CD4-positive, alpha-beta T cell treated with Interleukin-12 subunit alpha and Interleukin-12 subunit beta, for 1 hour (primary cell): ENCODE data around the gene BANF2.
"Not testable (repeated sequence)": the region's sequence is repeated elsewhere in the genome, so short reads cannot be mapped to it uniquely, and the experiment has no call there.

Experiments used
- DNase-seq: peaks from one replicate; pipeline ENCODE4 v3.0.0-alpha.2; 2020

The BANF2 gene

DNA sequence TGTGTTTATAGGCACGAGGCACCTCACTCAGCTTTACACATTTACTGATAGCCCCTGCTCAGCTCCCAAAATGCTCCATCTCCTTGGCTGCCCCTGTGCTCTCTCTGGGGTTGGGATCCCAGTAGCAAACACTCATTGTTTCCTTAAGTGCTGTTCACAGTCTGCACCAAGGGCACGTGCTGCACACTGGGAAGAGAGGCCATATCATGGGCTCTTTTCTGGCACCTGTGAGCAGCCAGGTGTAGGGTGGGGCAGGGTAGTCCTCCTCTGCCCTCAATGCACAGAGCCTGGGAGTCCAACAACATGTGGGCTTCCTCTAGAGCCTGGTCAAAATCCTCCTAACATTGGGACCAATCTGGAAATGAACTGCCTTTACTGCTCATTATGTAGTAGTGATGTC, 67.9 kb downstream of the BANF2 start:
- DNase-seq = no peak

- DNase-seq = no peak
These were observed 68.5 kb downstream of the BANF2 start for GRCh38 chr20:17768271-17768670.

GRCh38 chr20:17769716-17770115, 70.0 kb downstream of the BANF2 start:
- DNase-seq = not testable (repeated sequence)

GRCh38 chr20:17771206-17772004, 71.6 kb downstream of the BANF2 start:
- no peak for DNase-seq

- no peak for DNase-seq
These were observed 72.2 kb downstream of the BANF2 start for GRCh38 chr20:17772005-17772343.

DNA sequence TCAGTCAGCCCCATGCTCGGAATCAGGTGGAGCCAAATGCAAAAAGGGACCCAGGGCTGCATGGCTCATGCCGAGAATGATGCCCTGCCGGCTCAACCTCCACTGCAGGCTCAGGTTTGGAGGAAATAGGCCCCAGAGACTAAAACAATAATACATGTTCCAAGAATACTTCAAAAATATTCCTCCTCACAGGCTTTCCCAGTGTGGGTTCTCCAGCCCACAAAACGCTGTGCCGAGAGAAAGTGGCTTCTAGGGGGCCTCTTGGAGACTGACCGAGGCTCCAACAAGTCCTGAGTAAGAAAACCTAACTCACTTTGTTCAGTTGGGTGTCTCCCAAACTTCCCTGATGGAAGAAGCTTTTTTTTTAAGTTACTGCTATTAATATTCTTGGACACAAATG, 73.9 kb downstream of the BANF2 start:
- no peak for DNase-seq

GRCh38 chr20:17775600-17775999, 75.8 kb downstream of the BANF2 start:
- no peak for DNase-seq

DNA sequence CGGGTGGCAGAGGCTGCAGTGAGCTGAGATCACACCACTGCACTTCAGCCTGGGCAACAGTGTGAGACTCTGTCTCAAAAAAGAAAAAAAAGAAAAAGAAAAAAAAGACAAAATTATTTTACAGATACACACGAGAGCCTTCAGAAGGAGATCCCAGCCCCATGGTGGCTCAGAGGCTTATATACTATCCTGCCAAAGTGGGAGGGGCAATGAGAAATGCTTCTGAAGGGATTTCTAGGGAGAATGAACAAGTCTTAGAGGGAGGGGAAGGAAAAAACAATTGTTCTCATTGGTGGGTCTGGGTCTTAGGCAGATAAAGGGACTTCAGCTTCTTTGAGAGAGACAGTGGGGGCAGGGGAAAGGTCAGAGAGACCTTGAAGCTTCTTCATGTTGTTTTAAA, 76.8 kb downstream of the BANF2 start:
- no peak for DNase-seq

- not testable (repeated sequence) for DNase-seq
These were observed 79.2 kb downstream of the BANF2 start for GRCh38 chr20:17779011-17779410.

GRCh38 chr20:17782768-17783167, 83.0 kb downstream of the BANF2 start:
- no peak for DNase-seq

DNA sequence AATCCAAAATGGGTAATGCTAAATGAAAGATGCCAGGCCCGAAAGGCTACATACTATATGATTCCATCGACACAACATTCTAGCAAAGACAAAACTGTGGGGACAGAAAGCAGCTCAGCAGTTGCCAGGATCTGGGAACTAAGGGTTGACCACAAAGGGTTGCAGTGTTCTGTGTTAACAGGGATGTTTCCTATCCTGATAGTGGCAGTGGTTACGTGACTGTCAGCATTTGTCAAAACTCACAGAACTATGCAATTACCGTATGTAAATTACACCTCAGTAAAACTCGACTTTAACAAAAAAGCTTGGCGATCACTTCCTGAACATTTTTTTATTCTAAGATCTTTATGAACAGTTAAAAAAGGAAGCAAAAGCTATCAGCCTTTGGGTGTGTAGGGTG, 83.9 kb downstream of the BANF2 start:
- no peak for DNase-seq

GRCh38 chr20:17785007-17785406, 85.2 kb downstream of the BANF2 start:
- no peak for DNase-seq
